Measurements from ENCODE around the gene ALDH1L1. TPM values are rescaled to one million over a fixed set of nuclear protein-coding genes. Genes with fewer than 3 reads are reported as not detected.
A peak's percentile ranks its signal among the peaks of the same experiment; 100 is the strongest.

ALDH1L1 gene
- total and polyA plus RNA-seq, 2 of the 13 experiments (the other 11 are each of a cell fraction or from before 2014, with no cell fraction given): 11.2 to 28.7 TPM

- no peak for TF ChIP-seq JARID2 (CRISPR knock-in tag; IDR thresholded peaks at IDR 0.05; ENCODE audit: insufficient replicate concordance)
- no peak for TF ChIP-seq KDM1A (CRISPR knock-in tag; IDR thresholded peaks at IDR 0.05)
- TF ChIP-seq DR1 (CRISPR knock-in tag; IDR thresholded peaks at IDR 0.05): 0 out of 2 replicates have a peak, but pooled peaks have one; percentile 32
- TF ChIP-seq SRY (CRISPR knock-in tag; IDR thresholded peaks at IDR 0.05): 0 out of 2 replicates have a peak, but pooled peaks have one; percentile 41
- TF ChIP-seq GMEB1 (CRISPR knock-in tag; IDR thresholded peaks at IDR 0.05; ENCODE audit: borderline replicate concordance): no peak
- 0 out of 2 replicates have a peak, but pooled peaks have one; percentile 35 for TF ChIP-seq RCOR2 (CRISPR knock-in tag; IDR thresholded peaks at IDR 0.05)
- TF ChIP-seq PITX1 (CRISPR knock-in tag; IDR thresholded peaks at IDR 0.05): no peak
- no peak for TF ChIP-seq ZNF639 (CRISPR knock-in tag; conservative IDR thresholded peaks at IDR 0.05)
- TF ChIP-seq SNAI1 (CRISPR knock-in tag; IDR thresholded peaks at IDR 0.05; ENCODE audit: borderline replicate concordance): no peak
- TF ChIP-seq MAF1 (CRISPR knock-in tag; IDR thresholded peaks at IDR 0.05; ENCODE audit: borderline replicate concordance): no peak
- peak; percentile 54; the same call in 1 of the 2 replicates for TF ChIP-seq HOXA3 (CRISPR knock-in tag; IDR thresholded peaks at IDR 0.05)
- no peak for TF ChIP-seq ZNF674 (CRISPR knock-in tag; IDR thresholded peaks at IDR 0.05; ENCODE audit: low read depth)
- TF ChIP-seq CEBPB (IDR thresholded peaks at IDR 0.05; ENCODE audit: borderline replicate concordance, low read depth, low read length): no peak
- peak; percentile 58; the same call in 1 of the 2 replicates for TF ChIP-seq HMG20A (CRISPR knock-in tag; IDR thresholded peaks at IDR 0.05; ENCODE audit: borderline replicate concordance)
- TF ChIP-seq ZNF30 (CRISPR knock-in tag; IDR thresholded peaks at IDR 0.05): no peak
- no peak for TF ChIP-seq ELK4 (CRISPR knock-in tag; IDR thresholded peaks at IDR 0.05; ENCODE audit: borderline replicate concordance)
- no peak for TF ChIP-seq ATF4 (CRISPR knock-in tag; IDR thresholded peaks at IDR 0.05)
- no peak for TF ChIP-seq FUBP1 (CRISPR knock-in tag; IDR thresholded peaks at IDR 0.05; ENCODE audit: borderline replicate concordance)
- peak; percentile 34; the same call in 1 of the 2 replicates for TF ChIP-seq NFKB2 (CRISPR knock-in tag; IDR thresholded peaks at IDR 0.05; ENCODE audit: borderline replicate concordance)
- no peak for TF ChIP-seq ZNF296 (CRISPR knock-in tag; conservative IDR thresholded peaks at IDR 0.05)
- TF ChIP-seq HNRNPH1 (optimal IDR thresholded peaks at IDR 0.05; ENCODE audit: low read depth, low read length): no peak
These were observed 123.5 kb downstream of the ALDH1L1 start (continued) for GRCh38 chr3:126056681-126057500.

All from HepG2 (cell line).